Nephron (organoid): Measurements from ENCODE around the gene CNTNAP2.

Source experiments
- H3K27ac Mint-ChIP-seq, 3 experiments: 2 replicates each; pipeline ENCODE4 v1.8.0; 2020; ENCODE audit warnings: mixed read lengths in 3 of 3, mild to moderate bottlenecking in 2 of 3, moderate library complexity in 1 of 3
- H3K27me3 Mint-ChIP-seq: 2 replicates; pipeline ENCODE4 v1.8.0; 2021; ENCODE audit warnings: low read depth, mild to moderate bottlenecking, moderate library complexity, mixed read lengths
- H3K36me3 Mint-ChIP-seq: 2 replicates; pipeline ENCODE4 v1.8.0; 2020; ENCODE audit warnings: low read depth, mixed read lengths
- H3K4me1 Mint-ChIP-seq: 2 replicates; pipeline ENCODE4 v1.8.0; 2020; ENCODE audit warnings: mixed read lengths
- H3K4me3 Mint-ChIP-seq, 3 experiments: 2 replicates each; pipeline ENCODE4 v1.8.0; 2020; ENCODE audit warnings: mild to moderate bottlenecking in 3 of 3, mixed read lengths in 3 of 3, moderate library complexity in 2 of 3
- H3K9me3 Mint-ChIP-seq: 2 replicates; pipeline ENCODE4 v1.8.0; 2020; ENCODE audit warnings: mixed read lengths
- TF ChIP-seq, protein P1 (sequence below), 3 experiments: fragments of 200-600 bp; sonication (generic); IDR thresholded peaks; one replicate each; pipeline ENCODE4 v1.5.0; 2021; ENCODE audit warnings: antibody characterized with exemption in 3 of 3; ENCODE audit not compliant: unreplicated experiment in 3 of 3

The CNTNAP2 gene

DNA sequence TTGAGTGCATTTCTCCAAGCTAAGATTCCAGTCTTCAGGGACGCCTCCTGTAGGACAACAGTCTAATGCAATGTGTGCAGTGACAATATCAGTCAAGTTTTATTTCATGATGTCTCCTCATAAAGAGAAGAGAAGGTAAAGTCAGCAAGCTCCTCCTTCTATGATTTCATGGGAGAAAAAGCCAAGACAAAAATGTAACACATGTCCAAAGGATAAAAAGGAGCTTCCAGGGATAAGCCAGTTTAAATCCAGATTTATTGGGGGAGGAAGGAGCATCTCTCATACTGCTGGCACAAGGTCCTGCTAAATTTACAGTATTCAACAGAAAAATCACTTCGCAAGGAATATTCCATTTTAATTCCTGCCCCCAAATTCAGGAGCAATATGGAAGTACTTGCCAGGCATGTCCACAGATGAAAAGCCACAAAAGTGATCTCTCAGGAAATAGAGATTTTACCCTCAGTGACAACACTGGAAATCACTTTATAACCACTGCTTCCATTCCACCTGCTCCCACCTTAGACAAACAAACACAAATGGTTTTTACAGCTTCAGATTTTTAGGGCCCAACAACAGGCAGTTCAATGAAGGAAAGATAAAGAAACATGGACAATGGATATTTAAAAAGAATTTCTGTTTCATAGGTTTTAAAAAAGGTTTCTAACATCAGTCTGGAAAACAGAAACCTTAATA lies 1796.5 kb downstream of the CNTNAP2 start:
- peaks cover 49% of the 10 kb centered on the region for H3K4me1 Mint-ChIP-seq
- H3K27me3 Mint-ChIP-seq, result no peaks in the 10 kb centered on the region

DNA sequence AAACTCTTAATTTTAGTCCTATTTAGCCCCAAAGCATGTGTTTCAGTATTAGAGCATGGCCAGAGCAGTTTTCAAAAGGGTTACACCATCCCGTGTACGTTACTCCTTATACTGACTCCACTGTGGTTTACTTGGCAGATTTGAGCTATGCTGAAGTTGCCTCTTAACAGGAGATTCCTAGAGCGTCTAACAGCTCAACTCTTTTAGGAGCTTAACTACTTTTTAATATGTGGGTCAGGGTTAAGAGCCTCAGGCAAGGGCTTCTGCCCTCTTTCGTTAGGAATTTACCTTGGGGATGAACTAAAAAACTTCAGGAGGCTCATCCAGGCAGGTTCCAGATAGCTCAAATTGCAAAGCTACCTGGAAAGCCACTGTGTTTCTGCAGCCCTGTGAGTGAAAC lies 1799.2 kb downstream of the CNTNAP2 start:
- no peak overlapping the region for H3K4me3 Mint-ChIP-seq
- peak overlapping the region in 1 of 3 experiments; percentile 12 for H3K27ac Mint-ChIP-seq
- TF ChIP-seq, protein P1, sequence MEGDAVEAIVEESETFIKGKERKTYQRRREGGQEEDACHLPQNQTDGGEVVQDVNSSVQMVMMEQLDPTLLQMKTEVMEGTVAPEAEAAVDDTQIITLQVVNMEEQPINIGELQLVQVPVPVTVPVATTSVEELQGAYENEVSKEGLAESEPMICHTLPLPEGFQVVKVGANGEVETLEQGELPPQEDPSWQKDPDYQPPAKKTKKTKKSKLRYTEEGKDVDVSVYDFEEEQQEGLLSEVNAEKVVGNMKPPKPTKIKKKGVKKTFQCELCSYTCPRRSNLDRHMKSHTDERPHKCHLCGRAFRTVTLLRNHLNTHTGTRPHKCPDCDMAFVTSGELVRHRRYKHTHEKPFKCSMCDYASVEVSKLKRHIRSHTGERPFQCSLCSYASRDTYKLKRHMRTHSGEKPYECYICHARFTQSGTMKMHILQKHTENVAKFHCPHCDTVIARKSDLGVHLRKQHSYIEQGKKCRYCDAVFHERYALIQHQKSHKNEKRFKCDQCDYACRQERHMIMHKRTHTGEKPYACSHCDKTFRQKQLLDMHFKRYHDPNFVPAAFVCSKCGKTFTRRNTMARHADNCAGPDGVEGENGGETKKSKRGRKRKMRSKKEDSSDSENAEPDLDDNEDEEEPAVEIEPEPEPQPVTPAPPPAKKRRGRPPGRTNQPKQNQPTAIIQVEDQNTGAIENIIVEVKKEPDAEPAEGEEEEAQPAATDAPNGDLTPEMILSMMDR (IDR thresholded peaks at IDR 0.05; ENCODE audit: unreplicated experiment in 3 of 3), result no peak
- peaks cover 27% of the 10 kb centered on the region for H3K4me1 Mint-ChIP-seq
- no peaks in the 10 kb centered on the region for H3K9me3 Mint-ChIP-seq
- no peaks in the 10 kb centered on the region for H3K36me3 Mint-ChIP-seq
- H3K27me3 Mint-ChIP-seq, result no peaks in the 10 kb centered on the region

More for the DNA sequence above, 1796.5 kb downstream of the CNTNAP2 start:
- no peak overlapping the region for H3K4me3 Mint-ChIP-seq
- no peaks in the 10 kb centered on the region for H3K9me3 Mint-ChIP-seq
- TF ChIP-seq, protein P1 (IDR thresholded peaks at IDR 0.05; ENCODE audit: unreplicated experiment in 3 of 3), result no peak
- H3K27ac Mint-ChIP-seq, result peak overlapping the region; percentile 67 to 72 (median 68)
- no peaks in the 10 kb centered on the region for H3K36me3 Mint-ChIP-seq

DNA sequence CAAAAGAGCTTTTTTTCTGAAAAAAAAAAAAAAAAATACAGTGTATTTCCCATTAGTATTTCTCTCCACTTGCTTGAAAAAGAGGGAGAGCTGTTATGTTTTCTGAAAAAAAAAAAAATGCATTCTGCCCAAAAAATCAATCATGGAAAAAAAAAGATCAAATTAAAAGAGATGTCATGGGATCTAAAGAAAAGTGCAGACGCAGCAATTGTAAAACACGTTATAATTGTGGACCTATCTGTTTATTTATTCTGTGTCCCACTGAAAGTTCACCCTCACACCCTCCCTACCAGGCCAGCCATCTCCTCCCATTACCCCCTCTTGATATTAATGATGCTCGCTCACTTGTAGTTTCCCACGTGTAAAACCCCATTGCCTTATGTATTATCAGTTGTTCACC lies 1800.0 kb downstream of the CNTNAP2 start:
- Mint-ChIP-seq H3K27ac (no peak overlapping the region), H3K27me3 (no peaks in the 10 kb centered on the region), H3K9me3 (no peaks in the 10 kb centered on the region), H3K4me1 (peaks cover 19% of the 10 kb centered on the region), H3K4me3 (no peak overlapping the region), H3K36me3 (no peaks in the 10 kb centered on the region)
- TF ChIP-seq, protein P1 (IDR thresholded peaks at IDR 0.05; ENCODE audit: unreplicated experiment in 3 of 3), result no peak

DNA sequence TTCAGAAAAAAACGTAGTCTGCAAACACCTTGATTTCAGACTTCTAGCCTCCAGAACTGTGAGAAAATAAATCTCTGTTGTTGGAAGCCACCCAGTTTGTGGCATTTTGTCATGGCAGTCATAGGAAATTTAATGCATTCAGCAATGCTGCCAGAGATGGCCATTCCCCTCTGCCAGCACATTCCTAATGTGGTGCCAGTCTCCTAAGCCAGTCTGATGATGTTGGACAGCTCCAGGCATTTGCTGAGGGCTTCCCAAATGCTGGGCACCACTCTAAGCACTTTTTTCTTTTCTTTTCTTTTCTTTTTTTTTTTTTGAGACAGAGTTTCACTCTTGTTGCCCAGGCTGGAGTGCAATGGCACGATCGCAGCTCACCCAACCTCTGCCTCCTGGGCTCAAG lies 1807.2 kb downstream of the CNTNAP2 start:
- Mint-ChIP-seq H3K9me3 (no peaks in the 10 kb centered on the region), H3K36me3 (no peaks in the 10 kb centered on the region), H3K4me3 (no peak overlapping the region), H3K4me1 (no peaks in the 10 kb centered on the region), H3K27ac (no peak overlapping the region), H3K27me3 (no peaks in the 10 kb centered on the region)
- TF ChIP-seq, protein P1 (IDR thresholded peaks at IDR 0.05; ENCODE audit: unreplicated experiment in 3 of 3), result no peak

DNA sequence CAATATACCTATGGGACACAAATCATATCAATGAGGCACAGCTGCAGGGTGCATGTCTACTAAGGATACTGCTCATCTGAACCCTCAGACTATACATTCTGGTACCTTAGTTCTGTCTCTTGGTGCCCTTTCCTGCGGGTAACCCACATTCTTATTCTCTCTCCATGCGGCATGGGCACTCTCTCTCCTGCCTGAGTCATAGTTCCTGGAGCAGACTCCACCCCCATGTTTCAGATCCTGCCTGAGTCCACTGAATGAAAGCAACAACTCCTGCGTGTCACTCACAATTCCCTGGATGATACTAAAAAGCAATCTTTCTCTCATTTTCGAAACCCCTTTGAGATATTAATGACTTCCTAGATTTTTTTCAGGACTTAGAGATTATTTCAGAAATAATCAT lies 1820.8 kb downstream of the CNTNAP2 start:
- TF ChIP-seq, protein P1 (IDR thresholded peaks at IDR 0.05; ENCODE audit: unreplicated experiment in 3 of 3), result no peak
- H3K4me1 Mint-ChIP-seq, result no peaks in the 10 kb centered on the region
- H3K27me3 Mint-ChIP-seq, result no peaks in the 10 kb centered on the region
- no peaks in the 10 kb centered on the region for H3K36me3 Mint-ChIP-seq
- H3K9me3 Mint-ChIP-seq, result peaks cover 3% of the 10 kb centered on the region
- no peak overlapping the region for H3K4me3 Mint-ChIP-seq
- no peak overlapping the region for H3K27ac Mint-ChIP-seq

DNA sequence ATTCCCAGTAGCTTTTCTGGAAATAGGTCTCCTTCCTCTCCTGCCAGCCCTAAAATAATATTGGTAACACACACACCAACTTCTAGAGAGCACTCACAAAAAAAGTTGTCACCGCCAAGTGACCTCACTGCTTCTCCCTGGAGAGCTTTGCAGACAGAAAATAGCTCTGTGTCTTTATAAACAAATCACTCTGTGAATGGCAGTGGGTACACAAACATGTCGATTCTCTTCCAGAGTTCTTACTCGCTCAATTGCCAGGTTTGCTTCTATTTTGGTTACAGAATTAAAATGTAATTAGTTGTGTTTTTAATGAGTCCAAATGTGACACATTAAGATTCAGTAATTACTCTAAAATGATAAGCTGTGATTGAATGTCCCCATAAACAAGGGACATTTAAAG lies 1824.8 kb downstream of the CNTNAP2 start:
- Mint-ChIP-seq H3K27ac (no peak overlapping the region), H3K4me1 (no peaks in the 10 kb centered on the region), H3K9me3 (no peaks in the 10 kb centered on the region), H3K4me3 (no peak overlapping the region), H3K27me3 (no peaks in the 10 kb centered on the region), H3K36me3 (no peaks in the 10 kb centered on the region)
- TF ChIP-seq, protein P1 (IDR thresholded peaks at IDR 0.05; ENCODE audit: unreplicated experiment in 3 of 3), result no peak
